GM12873 (cell line): ENCODE results near the gene C11orf24.

Source experiments
- TF ChIP-seq, protein P1 (sequence below): IDR thresholded peaks from 2 replicates; pipeline ENCODE4 v1.5.1; 2012; ENCODE audit warnings: low read depth, mild to moderate bottlenecking, moderate library complexity, low read length, control low read depth; ENCODE audit not compliant: insufficient read depth; ENCODE audit errors: missing control alignments

Gene C11orf24

DNA sequence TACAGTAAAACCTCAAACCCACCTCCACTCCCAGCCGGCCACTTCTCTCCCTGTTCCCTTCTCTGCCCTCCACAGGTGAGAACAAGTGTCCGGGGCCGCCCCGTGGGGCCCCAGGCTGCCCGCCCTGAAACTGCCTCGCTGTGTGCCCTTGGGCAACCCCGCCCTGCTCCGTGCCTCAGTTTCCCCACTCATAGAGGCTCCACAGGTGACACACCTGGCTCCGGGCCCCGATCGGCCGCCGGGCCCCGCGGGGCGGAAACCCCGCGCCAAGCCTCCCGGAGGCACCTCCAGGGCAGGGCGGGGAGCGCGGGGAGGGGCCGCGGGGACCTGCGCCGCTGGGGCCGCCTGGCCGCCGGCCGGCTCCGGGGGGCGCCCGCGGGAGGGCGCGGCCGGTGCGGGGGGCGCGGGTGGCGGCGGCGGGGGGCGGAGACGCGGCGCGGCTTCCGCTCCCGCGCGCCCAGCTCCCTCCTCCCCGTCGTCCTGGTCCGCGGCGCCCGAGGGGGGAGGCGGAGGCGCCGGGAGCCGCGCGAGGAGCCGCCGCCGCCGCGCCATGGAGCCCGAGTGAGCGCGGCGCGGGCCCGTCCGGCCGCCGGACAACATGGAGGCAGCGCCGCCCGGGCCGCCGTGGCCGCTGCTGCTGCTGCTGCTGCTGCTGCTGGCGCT is 40.5 kb upstream of the C11orf24 start, which contains the start of gene LRP5:
Gene LRP5, plus strand, starts transcription at position 475 of the 663 bp plus-strand sequence. Its CDS starts 124 bp downstream, at position 599.
- TF ChIP-seq, protein P1, sequence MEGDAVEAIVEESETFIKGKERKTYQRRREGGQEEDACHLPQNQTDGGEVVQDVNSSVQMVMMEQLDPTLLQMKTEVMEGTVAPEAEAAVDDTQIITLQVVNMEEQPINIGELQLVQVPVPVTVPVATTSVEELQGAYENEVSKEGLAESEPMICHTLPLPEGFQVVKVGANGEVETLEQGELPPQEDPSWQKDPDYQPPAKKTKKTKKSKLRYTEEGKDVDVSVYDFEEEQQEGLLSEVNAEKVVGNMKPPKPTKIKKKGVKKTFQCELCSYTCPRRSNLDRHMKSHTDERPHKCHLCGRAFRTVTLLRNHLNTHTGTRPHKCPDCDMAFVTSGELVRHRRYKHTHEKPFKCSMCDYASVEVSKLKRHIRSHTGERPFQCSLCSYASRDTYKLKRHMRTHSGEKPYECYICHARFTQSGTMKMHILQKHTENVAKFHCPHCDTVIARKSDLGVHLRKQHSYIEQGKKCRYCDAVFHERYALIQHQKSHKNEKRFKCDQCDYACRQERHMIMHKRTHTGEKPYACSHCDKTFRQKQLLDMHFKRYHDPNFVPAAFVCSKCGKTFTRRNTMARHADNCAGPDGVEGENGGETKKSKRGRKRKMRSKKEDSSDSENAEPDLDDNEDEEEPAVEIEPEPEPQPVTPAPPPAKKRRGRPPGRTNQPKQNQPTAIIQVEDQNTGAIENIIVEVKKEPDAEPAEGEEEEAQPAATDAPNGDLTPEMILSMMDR: no peak

DNA sequence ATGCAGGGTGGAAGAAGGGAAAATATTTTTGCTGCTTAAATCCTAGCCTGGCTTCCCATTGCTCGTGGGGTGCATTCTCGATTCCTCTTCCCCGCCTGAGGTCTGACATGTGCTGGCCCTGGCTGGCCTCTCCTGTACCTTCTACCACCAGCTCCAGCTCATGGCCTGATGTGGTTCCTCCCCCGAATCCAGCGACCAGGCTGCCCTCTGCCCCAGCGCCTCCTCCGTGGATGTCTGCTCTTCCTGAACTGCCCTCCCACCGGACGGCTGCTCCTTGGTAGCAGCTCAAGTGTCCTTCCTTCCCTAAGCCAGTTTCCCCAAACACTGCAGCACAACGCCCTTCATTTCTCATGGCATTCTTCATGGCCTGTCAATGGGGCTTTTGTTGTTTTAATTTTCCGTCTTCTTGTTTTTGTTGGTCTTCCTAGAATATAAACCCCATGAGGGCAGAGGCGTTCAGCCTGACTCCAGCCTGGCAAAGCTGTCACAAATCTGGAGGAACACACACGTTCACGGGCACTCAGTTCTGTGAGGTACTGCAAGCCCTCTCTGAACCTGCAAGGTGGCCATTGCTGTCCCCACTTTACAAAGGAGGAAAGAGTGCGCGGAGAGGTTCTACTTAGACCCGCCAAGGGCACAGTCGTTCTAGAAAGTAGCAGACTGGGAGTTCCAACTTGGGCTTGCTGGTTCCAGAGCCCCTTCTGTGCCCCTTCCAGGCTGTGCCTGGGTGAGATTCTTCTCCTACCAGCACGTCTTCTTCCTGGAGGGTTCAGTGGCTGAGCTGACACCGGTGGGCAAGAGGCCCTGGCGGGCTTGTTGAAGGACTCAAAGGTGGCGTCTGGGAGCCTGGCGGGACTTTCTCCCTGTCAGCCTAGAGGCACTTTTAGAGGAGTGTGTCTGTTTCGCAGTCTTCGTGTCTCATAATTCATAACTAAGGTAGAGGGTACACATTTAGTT is 39.7 kb upstream of the C11orf24 start:
- TF ChIP-seq, protein P1: no peak

DNA sequence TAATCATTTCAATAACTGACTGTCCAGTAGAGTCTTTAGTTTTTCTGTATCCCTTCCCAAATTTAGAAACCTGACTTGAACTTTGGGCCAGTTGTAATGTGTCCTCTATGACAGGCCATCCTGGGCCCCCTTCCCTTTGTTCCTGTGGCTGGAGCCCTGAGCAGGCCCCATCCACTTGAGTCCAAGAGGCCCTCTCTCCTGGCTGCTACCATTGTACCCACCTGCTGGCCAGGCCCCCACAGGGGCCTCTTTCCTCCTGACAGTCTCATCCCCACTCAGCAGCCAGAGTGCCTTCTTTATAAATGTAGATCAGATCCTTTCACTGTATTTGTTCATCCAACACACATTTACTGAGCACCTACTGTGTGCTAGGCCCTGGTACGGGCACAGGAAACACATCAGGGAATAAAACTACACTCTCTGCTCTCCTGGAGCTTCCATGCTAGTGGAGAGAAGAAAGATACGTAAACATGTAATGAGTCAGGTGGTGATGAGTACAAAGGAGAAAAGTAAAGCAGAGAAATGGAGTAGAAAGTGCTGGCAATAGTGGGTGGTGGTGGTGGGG is 37.9 kb upstream of the C11orf24 start:
- TF ChIP-seq, protein P1: no peak

DNA sequence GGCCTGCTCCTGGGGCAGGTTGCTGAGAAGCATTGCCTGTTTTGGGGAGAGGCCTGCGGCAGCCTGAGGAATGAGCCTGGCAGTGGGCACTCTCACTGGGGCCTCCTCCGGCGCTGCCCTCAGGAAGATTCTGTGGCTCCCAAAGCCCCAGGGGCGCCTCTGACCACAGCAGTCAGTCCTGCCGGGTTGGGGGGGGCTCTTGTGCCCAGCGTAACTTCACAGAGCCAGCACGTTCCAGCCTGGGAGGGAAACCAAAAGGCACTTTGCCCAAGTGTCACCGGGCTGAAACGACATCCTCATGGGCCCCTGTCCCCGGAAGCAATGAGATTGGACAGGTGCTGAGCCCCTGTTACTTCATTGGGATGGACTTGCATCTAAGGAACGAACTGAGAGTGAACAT is 36.3 kb upstream of the C11orf24 start:
- TF ChIP-seq, protein P1: no peak

GRCh38 chr11:68306636-68307035 is 34.9 kb upstream of the C11orf24 start:
- TF ChIP-seq, protein P1: no peak

- TF ChIP-seq, protein P1: no peak
Observed at GRCh38 chr11:68303982-68304780, 32.4 kb upstream of the C11orf24 start.

DNA sequence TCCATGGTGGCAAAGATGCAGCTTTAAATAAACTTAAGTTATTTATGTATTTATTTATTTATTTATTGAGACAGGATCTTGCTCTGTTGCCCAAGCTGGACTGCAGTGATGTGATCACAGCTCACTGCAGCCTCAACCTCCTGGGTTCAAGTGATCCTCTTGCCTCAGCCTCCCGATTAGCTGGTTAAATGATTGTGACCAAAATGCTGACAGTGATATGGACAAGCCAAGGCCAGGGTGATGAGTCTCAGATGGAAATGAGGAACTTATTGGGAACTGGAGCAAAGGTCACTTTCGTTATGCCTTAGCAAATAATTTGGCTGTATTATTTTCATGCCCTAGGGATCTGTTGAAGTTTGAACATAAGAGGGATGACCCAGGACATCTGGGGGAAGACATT is 31.3 kb upstream of the C11orf24 start:
- TF ChIP-seq, protein P1: no peak
